ENCODE results near the gene SFMBT2. TPM values are rescaled to one million over a fixed set of nuclear protein-coding genes. Genes with fewer than 3 reads are reported as not detected.

SFMBT2 gene
- polyA plus RNA-seq, 1 experiment, result 0.06 TPM

GRCh38 chr10:7117177-7117799 is 293.5 kb downstream of the SFMBT2 start:
- POLR2A ChIA-PET, result no interaction called here
- Histone ChIP-seq H3K4me3 (ENCODE audit: low read depth, low read length) (no peak overlapping the region), H3K36me3 (ENCODE audit: control insufficient read depth, insufficient read depth, low read length) (no peaks in the 10 kb centered on the region), H3K27me3 (ENCODE audit: control insufficient read depth, insufficient read depth, low read length) (no peaks in the 10 kb centered on the region)
- DNase-seq (ENCODE audit: low read depth), result no peak
- CTCF ChIA-PET, result no interaction called here
- TF ChIP-seq CTCF (IDR thresholded peaks at IDR 0.05; ENCODE audit: insufficient read depth, low read depth, low read length), result no peak

GRCh38 chr10:7111561-7111960 is 299.3 kb downstream of the SFMBT2 start:
- ChIA-PET CTCF (no interaction called here), POLR2A (no interaction called here)
- DNase-seq (ENCODE audit: low read depth), result peak; percentile 55
- no peaks in the 10 kb centered on the region for H3K27me3 ChIP-seq (ENCODE audit: control insufficient read depth, insufficient read depth, low read length)
- H3K36me3 ChIP-seq (ENCODE audit: control insufficient read depth, insufficient read depth, low read length), result no peaks in the 10 kb centered on the region
- no peak overlapping the region for H3K4me3 ChIP-seq (ENCODE audit: low read depth, low read length)
- TF ChIP-seq CTCF (IDR thresholded peaks at IDR 0.05; ENCODE audit: insufficient read depth, low read depth, low read length), result no peak

DNA sequence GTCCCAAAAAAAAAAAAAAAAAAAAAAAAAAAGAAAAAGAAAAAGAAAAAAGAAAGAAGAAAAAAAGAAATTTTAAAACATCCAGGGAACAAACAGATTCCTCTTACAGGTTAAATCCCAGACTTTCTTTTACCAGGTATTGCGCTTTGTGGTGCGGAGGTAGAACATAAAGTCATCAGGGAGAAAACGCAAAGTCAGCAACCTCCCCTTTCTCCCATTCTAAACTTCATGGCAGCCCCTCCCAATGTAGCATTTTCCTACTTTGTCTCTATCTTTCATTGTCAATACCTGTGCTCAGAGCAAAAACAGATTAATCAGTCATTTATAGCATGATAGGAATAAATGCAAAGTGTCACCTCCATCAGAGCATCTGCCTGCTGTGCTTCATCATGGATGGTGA is 299.7 kb downstream of the SFMBT2 start:
- TF ChIP-seq CTCF (IDR thresholded peaks at IDR 0.05; ENCODE audit: insufficient read depth, low read depth, low read length), result no peak
- DNase-seq (ENCODE audit: low read depth), result no peak
- ChIA-PET CTCF (no interaction called here), POLR2A (no interaction called here)
- Histone ChIP-seq H3K36me3 (ENCODE audit: control insufficient read depth, insufficient read depth, low read length) (no peaks in the 10 kb centered on the region), H3K4me3 (ENCODE audit: low read depth, low read length) (no peak overlapping the region), H3K27me3 (ENCODE audit: control insufficient read depth, insufficient read depth, low read length) (no peaks in the 10 kb centered on the region)

Small RNA genes within 50 kb of the gene (small RNA-seq; reads per million reads assigned to genes)
- gene AL590095.2 (ENCODE audit: insufficient read length, low read depth, low replicate concordance) (not detected), gene COX6CP17 (ENCODE audit: insufficient read length, low read depth, low replicate concordance) (not detected)
